Omental fat pad (tissue), 4 donors: ENCODE data around the gene BRINP1. TPM values are rescaled to one million over a fixed set of nuclear protein-coding genes. Genes with fewer than 3 reads are reported as not detected.

ENCODE experiments used
- ATAC-seq: fragments of 150-250 bp; one replicate; pipeline ENCODE4 v1.9.1; 2016; ENCODE audit warnings: mild to moderate bottlenecking, moderate library complexity; ENCODE audit not compliant: low FRiP score
- DNase-seq: peaks from one replicate; pipeline ENCODE4 v3.0.0-alpha.2; 2019; ENCODE audit warnings: low spot score
- CTCF ChIP-seq, 3 donors: fragments of 450-650 bp; IDR thresholded peaks; one replicate each; pipeline ENCODE4 v1.5.1; 2016 to 2017; ENCODE audit warnings: antibody characterized with exemption in 3 of 3, mild to moderate bottlenecking in 3 of 3, moderate library complexity in 2 of 3
- total RNA-seq, 4 donors: library from RNA; depleted of rRNA; stranded (reverse); fragments of >200 nt; gene quantifications; one replicate each; pipeline ENCODE4 v1.1.0, GENCODE V29; 2016

The BRINP1 gene
- total RNA-seq, 4 donors from 2014 or later: 0.24 to 0.37 TPM; not detected in 2

- TF ChIP-seq CTCF (IDR thresholded peaks at IDR 0.05): no peak
- ATAC-seq (no peak), DNase-seq (no peak)
Measured at GRCh38 chr9:119153402-119153801, 215.8 kb downstream of the BRINP1 start.

GRCh38 chr9:119148855-119149254 lies 220.4 kb downstream of the BRINP1 start:
- ATAC-seq (no peak), DNase-seq (no peak)
- TF ChIP-seq CTCF (IDR thresholded peaks at IDR 0.05): no peak

- ATAC-seq (no peak), DNase-seq (no peak)
- TF ChIP-seq CTCF (IDR thresholded peaks at IDR 0.05): no peak
Measured at GRCh38 chr9:119137479-119137878, 231.8 kb downstream of the BRINP1 start.

GRCh38 chr9:119126040-119126439 lies 243.2 kb downstream of the BRINP1 start:
- no peak for ATAC-seq
- no peak for DNase-seq
- no peak for TF ChIP-seq CTCF (IDR thresholded peaks at IDR 0.05)

GRCh38 chr9:119121899-119122298 lies 247.3 kb downstream of the BRINP1 start:
- ATAC-seq (no peak), DNase-seq (no peak)
- TF ChIP-seq CTCF (IDR thresholded peaks at IDR 0.05): no peak

GRCh38 chr9:119117409-119117808 lies 251.8 kb downstream of the BRINP1 start:
- no peak for DNase-seq
- no peak for TF ChIP-seq CTCF (IDR thresholded peaks at IDR 0.05)
- no peak for ATAC-seq
